ENCODE measurements around the gene VPS37B.
A peak's percentile ranks its signal among the peaks of the same experiment; 100 is the strongest.

DNA sequence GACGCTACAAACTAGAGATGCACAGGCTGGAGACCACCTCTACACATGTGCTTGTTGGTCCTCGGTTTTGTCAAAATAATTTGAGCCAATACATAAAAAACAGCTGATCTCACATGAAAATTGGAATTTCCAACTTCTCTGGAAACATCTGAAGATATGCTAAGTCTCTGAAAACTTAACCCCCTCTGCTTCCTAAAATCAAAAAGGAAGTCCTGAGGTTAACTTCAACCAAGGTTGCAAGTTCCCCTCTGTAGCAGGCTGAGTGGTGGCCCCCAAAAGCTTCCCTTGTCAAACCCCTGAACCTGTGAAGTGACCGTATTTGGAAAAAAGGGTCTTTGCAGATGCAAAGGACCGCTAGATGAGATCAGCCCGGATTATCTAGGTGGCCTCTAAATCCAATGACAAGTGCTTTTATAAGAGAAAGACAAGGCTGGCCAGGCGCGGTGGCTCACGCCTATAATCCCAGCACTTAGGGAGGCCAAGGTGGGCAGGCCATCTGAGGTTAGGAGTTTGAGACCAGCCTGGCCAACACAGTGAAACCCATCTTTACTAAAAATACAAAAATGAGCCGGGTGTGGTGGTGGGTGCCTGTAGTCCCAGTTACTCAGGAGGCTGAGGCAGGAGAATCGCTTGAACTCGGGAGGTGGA lies 32.0 kb upstream of the VPS37B start:
- TF ChIP-seq POLR2AphosphoS5 (IDR thresholded peaks at IDR 0.05; ENCODE audit: low read depth, low read length) (no peak), POLR2A (IDR thresholded peaks at IDR 0.05; ENCODE audit: low read depth, low read length) (no peak), TAF1 (IDR thresholded peaks at IDR 0.05; ENCODE audit: low read depth, low read length) (no peak), SPI1 (IDR thresholded peaks at IDR 0.05; ENCODE audit: low read depth, low read length) (0 out of 2 replicates have a peak, but pooled peaks have one; percentile 6), POU2F2 (IDR thresholded peaks at IDR 0.05; ENCODE audit: low read depth, low read length) (no peak)

Data from GM12891 (cell line).